WTC11 (cell line): ENCODE data around the gene ADGRB2. TPM values are rescaled to one million over a fixed set of nuclear protein-coding genes. Genes with fewer than 3 reads are reported as not detected.

ENCODE experiments used
- ATAC-seq: fragments of 200-7000 bp; cut with Tn5 transposase; 2 replicates; pipeline ENCODE4 v1.10.0; 2021; ENCODE audit warnings: mild to moderate bottlenecking, moderate library complexity
- CTCF ChIA-PET: fragments of 300-600 bp; sonication (Branson Sonifier 250); formaldehyde crosslinking; loops from one replicate; lab custom pipeline; 2021; ENCODE audit warnings: antibody characterized with exemption; lab: Charles Lee
- POLR2A ChIA-PET: fragments of 350-600 bp; sonication (Branson Sonifier 250); formaldehyde crosslinking; loops from one replicate; lab custom pipeline; 2021; ENCODE audit warnings: antibody characterized with exemption; lab: Charles Lee
- DNase-seq: peaks from one replicate; pipeline ENCODE4 v3.0.0; 2021; ENCODE audit warnings: low spot score
- H3K27ac Mint-ChIP-seq: 2 replicates; pipeline ENCODE4 v1.8.0; 2021; ENCODE audit warnings: mixed read lengths
- H3K27me3 Mint-ChIP-seq: 2 replicates; pipeline ENCODE4 v1.8.0; 2021; ENCODE audit warnings: low read depth, mild to moderate bottlenecking, moderate library complexity, mixed read lengths
- H3K36me3 Mint-ChIP-seq: 2 replicates; pipeline ENCODE4 v1.8.0; 2021; ENCODE audit warnings: mixed read lengths
- H3K4me1 Mint-ChIP-seq: 2 replicates; pipeline ENCODE4 v1.8.0; 2022; ENCODE audit warnings: mixed read lengths
- H3K4me3 Mint-ChIP-seq: 2 replicates; pipeline ENCODE4 v1.8.0; 2021; ENCODE audit warnings: mild to moderate bottlenecking, moderate library complexity, mixed read lengths
- H3K9me3 Mint-ChIP-seq: 2 replicates; pipeline ENCODE4 v1.8.0; 2021; ENCODE audit warnings: mixed read lengths
- CREB1 ChIP-seq: sonication (generic); formaldehyde crosslinking; IDR thresholded peaks from 2 replicates; pipeline ENCODE4 v1.8.0; 2023; ENCODE audit warnings: mild to moderate bottlenecking, missing genetic modification reagents
- GRHL2 ChIP-seq: fragments of 250-450 bp; sonication (Bioruptor Pico); IDR thresholded peaks from 2 replicates; pipeline ENCODE4 v1.8.0; 2022; ENCODE audit warnings: mild to moderate bottlenecking, moderate library complexity; ENCODE audit not compliant: insufficient replicate concordance, severe bottlenecking
- HMGA2 ChIP-seq: fragments of 250-450 bp; sonication (Bioruptor Pico); IDR thresholded peaks from 2 replicates; pipeline ENCODE4 v1.4.0; 2021; ENCODE audit warnings: mild to moderate bottlenecking, moderate library complexity
- KAT7 ChIP-seq: sonication (generic); formaldehyde crosslinking; IDR thresholded peaks from 2 replicates; pipeline ENCODE4 v1.8.1; 2023; ENCODE audit warnings: missing genetic modification reagents, mild to moderate bottlenecking, borderline replicate concordance
- NFATC4 ChIP-seq: fragments of 250-450 bp; sonication (Bioruptor Pico); IDR thresholded peaks from 2 replicates; pipeline ENCODE4 v1.9.0; 2021; ENCODE audit warnings: mild to moderate bottlenecking
- PRRX2 ChIP-seq: fragments of 250-450 bp; sonication (Bioruptor Pico); IDR thresholded peaks from 2 replicates; pipeline ENCODE4 v1.8.0; 2021; ENCODE audit warnings: mild to moderate bottlenecking
- RELA ChIP-seq: sonication (generic); formaldehyde crosslinking; IDR thresholded peaks from 2 replicates; pipeline ENCODE4 v1.8.1; 2022; ENCODE audit warnings: missing genetic modification reagents, mild to moderate bottlenecking, borderline replicate concordance
- TCF7 ChIP-seq: sonication (generic); formaldehyde crosslinking; IDR thresholded peaks from 2 replicates; pipeline ENCODE4 v1.8.0; 2022; ENCODE audit warnings: mild to moderate bottlenecking, low read depth, missing genetic modification reagents, moderate library complexity
- ZNF232 ChIP-seq: sonication (generic); formaldehyde crosslinking; IDR thresholded peaks from 2 replicates; pipeline ENCODE4 v1.8.0; 2022; ENCODE audit warnings: mild to moderate bottlenecking, missing genetic modification reagents
- ZNF396 ChIP-seq: fragments of 250-450 bp; sonication (Bioruptor Pico); IDR thresholded peaks from 2 replicates; pipeline ENCODE4 v1.8.0; 2021; ENCODE audit warnings: mild to moderate bottlenecking, moderate library complexity, borderline replicate concordance
- total RNA-seq: library from RNA; stranded (reverse); gene quantifications from 3 replicates; pipeline ENCODE4 v1.2.3, GENCODE V29; 2021
- TF ChIP-seq, protein P1 (sequence below): sonication (generic); formaldehyde crosslinking; IDR thresholded peaks from 2 replicates; pipeline ENCODE4 v1.8.0; 2023; ENCODE audit warnings: missing genetic modification reagents
- TF ChIP-seq, protein P2 (sequence below): sonication (generic); formaldehyde crosslinking; conservative IDR thresholded peaks from 2 replicates; pipeline ENCODE4 v1.8.1; 2022; ENCODE audit warnings: mild to moderate bottlenecking, missing genetic modification reagents
- TF ChIP-seq, protein P3 (sequence below): sonication (generic); formaldehyde crosslinking; IDR thresholded peaks from 2 replicates; pipeline ENCODE4 v1.8.1; 2023; ENCODE audit warnings: mild to moderate bottlenecking, missing genetic modification reagents, moderate library complexity
- TF ChIP-seq, protein P4 (sequence below): sonication (generic); formaldehyde crosslinking; IDR thresholded peaks from 2 replicates; pipeline ENCODE4 v1.8.1; 2023; ENCODE audit warnings: mild to moderate bottlenecking, missing genetic modification reagents, moderate library complexity
- TF ChIP-seq, protein P5 (sequence below): sonication (generic); formaldehyde crosslinking; IDR thresholded peaks from 2 replicates; pipeline ENCODE4 v1.8.0; 2023; ENCODE audit warnings: missing genetic modification reagents, mild to moderate bottlenecking, borderline replicate concordance
- TF ChIP-seq, protein P6 (sequence below): sonication (generic); formaldehyde crosslinking; IDR thresholded peaks from 2 replicates; pipeline ENCODE4 v1.8.1; 2023; ENCODE audit warnings: mild to moderate bottlenecking, moderate library complexity, missing genetic modification reagents
- TF ChIP-seq, protein P7 (sequence below): fragments of 250-450 bp; sonication (Bioruptor Pico); IDR thresholded peaks from 2 replicates; pipeline ENCODE4 v1.8.0; 2021; ENCODE audit warnings: mild to moderate bottlenecking
- TF ChIP-seq, protein P8 (sequence below): fragments of 250-450 bp; sonication (Bioruptor Pico); IDR thresholded peaks from 2 replicates; pipeline ENCODE4 v2.1.2; 2022; ENCODE audit warnings: mild to moderate bottlenecking, moderate library complexity
- TF ChIP-seq, protein P9 (sequence below): sonication (generic); formaldehyde crosslinking; IDR thresholded peaks from 2 replicates; pipeline ENCODE4 v1.8.1; 2022; ENCODE audit warnings: mild to moderate bottlenecking, missing genetic modification reagents, moderate library complexity, borderline replicate concordance

The ADGRB2 gene
- total RNA-seq, 1 experiment from 2014 or later: 39.3 TPM

DNA sequence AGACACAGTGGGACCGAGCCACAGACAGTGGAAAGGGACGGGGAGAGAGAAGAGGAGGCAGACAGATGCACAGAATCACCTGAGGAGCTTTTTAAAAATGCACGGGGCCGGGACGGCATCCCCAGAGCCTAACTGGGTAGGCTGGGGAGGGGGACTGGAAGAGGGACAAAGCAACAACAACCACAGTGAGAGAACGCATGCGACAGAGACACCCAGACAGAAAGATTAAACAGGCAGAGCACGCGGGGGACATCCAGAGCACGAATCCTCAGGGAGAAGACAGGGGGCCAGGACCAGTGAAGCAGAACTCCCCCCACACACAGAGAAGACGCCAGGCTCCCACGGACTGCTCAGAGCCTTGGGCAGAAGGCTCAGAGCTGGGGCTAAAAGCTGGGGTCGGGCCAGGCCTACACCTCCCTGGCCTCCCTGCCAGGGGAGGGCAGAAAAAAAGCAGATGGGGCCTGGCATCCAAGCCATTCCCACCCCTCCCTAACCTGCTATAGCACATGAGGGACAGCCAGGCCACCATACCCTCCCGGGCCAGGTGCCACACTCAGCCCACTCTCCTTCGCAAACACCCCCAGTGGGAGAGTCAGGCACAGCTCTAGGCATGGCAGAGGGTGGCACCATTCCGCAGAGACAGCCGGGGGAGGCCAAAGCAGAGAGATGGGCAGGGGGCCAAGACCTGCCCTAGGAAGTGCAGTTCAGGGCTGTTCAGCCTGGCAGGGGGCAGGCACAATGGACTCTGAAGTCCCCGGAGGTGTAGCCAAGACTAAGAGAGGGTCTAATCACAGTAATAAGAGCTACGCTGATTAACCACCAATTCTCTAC lies 30.5 kb downstream of the ADGRB2 start (continued):
- TF ChIP-seq, protein P1, sequence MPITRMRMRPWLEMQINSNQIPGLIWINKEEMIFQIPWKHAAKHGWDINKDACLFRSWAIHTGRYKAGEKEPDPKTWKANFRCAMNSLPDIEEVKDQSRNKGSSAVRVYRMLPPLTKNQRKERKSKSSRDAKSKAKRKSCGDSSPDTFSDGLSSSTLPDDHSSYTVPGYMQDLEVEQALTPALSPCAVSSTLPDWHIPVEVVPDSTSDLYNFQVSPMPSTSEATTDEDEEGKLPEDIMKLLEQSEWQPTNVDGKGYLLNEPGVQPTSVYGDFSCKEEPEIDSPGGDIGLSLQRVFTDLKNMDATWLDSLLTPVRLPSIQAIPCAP (CRISPR knock-in tag): no peak
- TF ChIP-seq, protein P2, sequence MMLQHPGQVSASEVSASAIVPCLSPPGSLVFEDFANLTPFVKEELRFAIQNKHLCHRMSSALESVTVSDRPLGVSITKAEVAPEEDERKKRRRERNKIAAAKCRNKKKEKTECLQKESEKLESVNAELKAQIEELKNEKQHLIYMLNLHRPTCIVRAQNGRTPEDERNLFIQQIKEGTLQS: no peak

DNA sequence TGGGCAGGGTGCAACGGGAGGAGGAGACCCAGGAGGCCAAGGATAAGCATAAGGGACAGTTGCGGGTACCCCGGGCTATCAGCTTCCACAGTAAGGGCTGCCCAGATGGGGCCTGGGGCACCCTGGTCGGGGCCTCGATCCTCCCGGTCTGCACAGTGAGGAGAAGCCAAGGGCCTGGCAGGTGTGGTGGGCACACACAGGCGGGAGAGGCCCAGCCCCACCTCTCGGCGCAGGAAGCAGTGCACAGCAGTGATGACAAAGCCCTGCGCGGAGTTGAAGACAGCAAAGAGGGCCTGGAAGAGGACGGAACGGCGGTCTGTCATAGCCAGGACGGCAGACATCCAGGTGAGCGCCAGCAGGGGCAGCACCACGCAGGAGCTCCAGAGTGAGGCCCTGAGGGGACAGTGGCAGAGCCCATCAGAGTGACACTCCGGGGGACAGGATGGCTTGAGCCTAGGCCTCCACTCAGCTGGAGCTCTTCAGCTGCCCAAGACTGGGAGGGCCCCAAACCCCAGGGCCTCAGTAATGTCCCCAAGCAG lies 31.3 kb downstream of the ADGRB2 start:
- POLR2A ChIA-PET: no interaction called here
- Mint-ChIP-seq H3K27me3 (no peaks in the 10 kb centered on the region), H3K4me1 (no peaks in the 10 kb centered on the region), H3K9me3 (no peaks in the 10 kb centered on the region), H3K27ac (no peak overlapping the region; the same call in 1 of the 2 replicates), H3K4me3 (no peak overlapping the region), H3K36me3 (no peaks in the 10 kb centered on the region)
- ATAC-seq: peak; percentile 56
- CTCF ChIA-PET: interaction anchor here (0.8 to 6.3 kb wide), 8 partner anchors 12 to 69 kb away, joined by 3 to 44 read pairs (median 6); partner anchors contain the start of gene COL16A1
- no peak for DNase-seq
- TF ChIP-seq TCF7 (CRISPR knock-in tag) (no peak), HMGA2 (CRISPR knock-in tag) (no peak), GRHL2 (CRISPR knock-in tag) (no peak), RELA (CRISPR knock-in tag) (no peak), ZNF396 (CRISPR knock-in tag) (no peak), NFATC4 (CRISPR knock-in tag) (no peak), ZNF232 (CRISPR knock-in tag) (no peak), CREB1 (no peak), PRRX2 (no peak), KAT7 (CRISPR knock-in tag) (no peak)
- TF ChIP-seq, protein P3, sequence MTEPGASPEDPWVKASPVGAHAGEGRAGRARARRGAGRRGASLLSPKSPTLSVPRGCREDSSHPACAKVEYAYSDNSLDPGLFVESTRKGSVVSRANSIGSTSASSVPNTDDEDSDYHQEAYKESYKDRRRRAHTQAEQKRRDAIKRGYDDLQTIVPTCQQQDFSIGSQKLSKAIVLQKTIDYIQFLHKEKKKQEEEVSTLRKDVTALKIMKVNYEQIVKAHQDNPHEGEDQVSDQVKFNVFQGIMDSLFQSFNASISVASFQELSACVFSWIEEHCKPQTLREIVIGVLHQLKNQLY (CRISPR knock-in tag): no peak
- TF ChIP-seq, protein P4, sequence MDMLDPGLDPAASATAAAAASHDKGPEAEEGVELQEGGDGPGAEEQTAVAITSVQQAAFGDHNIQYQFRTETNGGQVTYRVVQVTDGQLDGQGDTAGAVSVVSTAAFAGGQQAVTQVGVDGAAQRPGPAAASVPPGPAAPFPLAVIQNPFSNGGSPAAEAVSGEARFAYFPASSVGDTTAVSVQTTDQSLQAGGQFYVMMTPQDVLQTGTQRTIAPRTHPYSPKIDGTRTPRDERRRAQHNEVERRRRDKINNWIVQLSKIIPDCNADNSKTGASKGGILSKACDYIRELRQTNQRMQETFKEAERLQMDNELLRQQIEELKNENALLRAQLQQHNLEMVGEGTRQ (CRISPR knock-in tag): no peak
- TF ChIP-seq, protein P5, sequence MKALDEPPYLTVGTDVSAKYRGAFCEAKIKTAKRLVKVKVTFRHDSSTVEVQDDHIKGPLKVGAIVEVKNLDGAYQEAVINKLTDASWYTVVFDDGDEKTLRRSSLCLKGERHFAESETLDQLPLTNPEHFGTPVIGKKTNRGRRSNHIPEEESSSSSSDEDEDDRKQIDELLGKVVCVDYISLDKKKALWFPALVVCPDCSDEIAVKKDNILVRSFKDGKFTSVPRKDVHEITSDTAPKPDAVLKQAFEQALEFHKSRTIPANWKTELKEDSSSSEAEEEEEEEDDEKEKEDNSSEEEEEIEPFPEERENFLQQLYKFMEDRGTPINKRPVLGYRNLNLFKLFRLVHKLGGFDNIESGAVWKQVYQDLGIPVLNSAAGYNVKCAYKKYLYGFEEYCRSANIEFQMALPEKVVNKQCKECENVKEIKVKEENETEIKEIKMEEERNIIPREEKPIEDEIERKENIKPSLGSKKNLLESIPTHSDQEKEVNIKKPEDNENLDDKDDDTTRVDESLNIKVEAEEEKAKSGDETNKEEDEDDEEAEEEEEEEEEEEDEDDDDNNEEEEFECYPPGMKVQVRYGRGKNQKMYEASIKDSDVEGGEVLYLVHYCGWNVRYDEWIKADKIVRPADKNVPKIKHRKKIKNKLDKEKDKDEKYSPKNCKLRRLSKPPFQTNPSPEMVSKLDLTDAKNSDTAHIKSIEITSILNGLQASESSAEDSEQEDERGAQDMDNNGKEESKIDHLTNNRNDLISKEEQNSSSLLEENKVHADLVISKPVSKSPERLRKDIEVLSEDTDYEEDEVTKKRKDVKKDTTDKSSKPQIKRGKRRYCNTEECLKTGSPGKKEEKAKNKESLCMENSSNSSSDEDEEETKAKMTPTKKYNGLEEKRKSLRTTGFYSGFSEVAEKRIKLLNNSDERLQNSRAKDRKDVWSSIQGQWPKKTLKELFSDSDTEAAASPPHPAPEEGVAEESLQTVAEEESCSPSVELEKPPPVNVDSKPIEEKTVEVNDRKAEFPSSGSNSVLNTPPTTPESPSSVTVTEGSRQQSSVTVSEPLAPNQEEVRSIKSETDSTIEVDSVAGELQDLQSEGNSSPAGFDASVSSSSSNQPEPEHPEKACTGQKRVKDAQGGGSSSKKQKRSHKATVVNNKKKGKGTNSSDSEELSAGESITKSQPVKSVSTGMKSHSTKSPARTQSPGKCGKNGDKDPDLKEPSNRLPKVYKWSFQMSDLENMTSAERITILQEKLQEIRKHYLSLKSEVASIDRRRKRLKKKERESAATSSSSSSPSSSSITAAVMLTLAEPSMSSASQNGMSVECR (CRISPR knock-in tag): no peak
- TF ChIP-seq, protein P6, sequence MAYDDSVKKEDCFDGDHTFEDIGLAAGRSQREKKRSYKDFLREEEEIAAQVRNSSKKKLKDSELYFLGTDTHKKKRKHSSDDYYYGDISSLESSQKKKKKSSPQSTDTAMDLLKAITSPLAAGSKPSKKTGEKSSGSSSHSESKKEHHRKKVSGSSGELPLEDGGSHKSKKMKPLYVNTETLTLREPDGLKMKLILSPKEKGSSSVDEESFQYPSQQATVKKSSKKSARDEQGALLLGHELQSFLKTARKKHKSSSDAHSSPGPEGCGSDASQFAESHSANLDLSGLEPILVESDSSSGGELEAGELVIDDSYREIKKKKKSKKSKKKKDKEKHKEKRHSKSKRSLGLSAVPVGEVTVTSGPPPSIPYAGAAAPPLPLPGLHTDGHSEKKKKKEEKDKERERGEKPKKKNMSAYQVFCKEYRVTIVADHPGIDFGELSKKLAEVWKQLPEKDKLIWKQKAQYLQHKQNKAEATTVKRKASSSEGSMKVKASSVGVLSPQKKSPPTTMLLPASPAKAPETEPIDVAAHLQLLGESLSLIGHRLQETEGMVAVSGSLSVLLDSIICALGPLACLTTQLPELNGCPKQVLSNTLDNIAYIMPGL (CRISPR knock-in tag): no peak
- TF ChIP-seq, protein P7, sequence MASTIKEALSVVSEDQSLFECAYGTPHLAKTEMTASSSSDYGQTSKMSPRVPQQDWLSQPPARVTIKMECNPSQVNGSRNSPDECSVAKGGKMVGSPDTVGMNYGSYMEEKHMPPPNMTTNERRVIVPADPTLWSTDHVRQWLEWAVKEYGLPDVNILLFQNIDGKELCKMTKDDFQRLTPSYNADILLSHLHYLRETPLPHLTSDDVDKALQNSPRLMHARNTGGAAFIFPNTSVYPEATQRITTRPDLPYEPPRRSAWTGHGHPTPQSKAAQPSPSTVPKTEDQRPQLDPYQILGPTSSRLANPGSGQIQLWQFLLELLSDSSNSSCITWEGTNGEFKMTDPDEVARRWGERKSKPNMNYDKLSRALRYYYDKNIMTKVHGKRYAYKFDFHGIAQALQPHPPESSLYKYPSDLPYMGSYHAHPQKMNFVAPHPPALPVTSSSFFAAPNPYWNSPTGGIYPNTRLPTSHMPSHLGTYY (CRISPR knock-in tag): no peak
- TF ChIP-seq, protein P8, sequence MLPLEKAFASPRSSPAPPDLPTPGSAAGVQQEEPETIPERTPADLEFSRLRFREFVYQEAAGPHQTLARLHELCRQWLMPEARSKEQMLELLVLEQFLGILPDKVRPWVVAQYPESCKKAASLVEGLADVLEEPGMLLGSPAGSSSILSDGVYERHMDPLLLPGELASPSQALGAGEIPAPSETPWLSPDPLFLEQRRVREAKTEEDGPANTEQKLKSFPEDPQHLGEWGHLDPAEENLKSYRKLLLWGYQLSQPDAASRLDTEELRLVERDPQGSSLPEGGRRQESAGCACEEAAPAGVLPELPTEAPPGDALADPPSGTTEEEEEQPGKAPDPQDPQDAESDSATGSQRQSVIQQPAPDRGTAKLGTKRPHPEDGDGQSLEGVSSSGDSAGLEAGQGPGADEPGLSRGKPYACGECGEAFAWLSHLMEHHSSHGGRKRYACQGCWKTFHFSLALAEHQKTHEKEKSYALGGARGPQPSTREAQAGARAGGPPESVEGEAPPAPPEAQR (CRISPR knock-in tag): no peak
- TF ChIP-seq, protein P9, sequence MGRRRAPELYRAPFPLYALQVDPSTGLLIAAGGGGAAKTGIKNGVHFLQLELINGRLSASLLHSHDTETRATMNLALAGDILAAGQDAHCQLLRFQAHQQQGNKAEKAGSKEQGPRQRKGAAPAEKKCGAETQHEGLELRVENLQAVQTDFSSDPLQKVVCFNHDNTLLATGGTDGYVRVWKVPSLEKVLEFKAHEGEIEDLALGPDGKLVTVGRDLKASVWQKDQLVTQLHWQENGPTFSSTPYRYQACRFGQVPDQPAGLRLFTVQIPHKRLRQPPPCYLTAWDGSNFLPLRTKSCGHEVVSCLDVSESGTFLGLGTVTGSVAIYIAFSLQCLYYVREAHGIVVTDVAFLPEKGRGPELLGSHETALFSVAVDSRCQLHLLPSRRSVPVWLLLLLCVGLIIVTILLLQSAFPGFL (CRISPR knock-in tag): no peak
